SK-N-SH treated with all-trans-retinoic acid at 6 μM for 48 hours (cell line): Measurements from ENCODE around the gene ZNF32.

Source experiments
- ATAC-seq: fragments of 200-7000 bp; cut with Tn5 transposase; 3 replicates; pipeline ENCODE4 v1.9.1; 2020; ENCODE audit warnings: mild to moderate bottlenecking, moderate library complexity
- ARNTL ChIP-seq: fragments of 450-650 bp; formaldehyde crosslinking; IDR thresholded peaks from 2 replicates; pipeline ENCODE4 v1.5.0; 2020; ENCODE audit warnings: low read depth, mild to moderate bottlenecking, moderate library complexity, borderline replicate concordance
- BACH2 ChIP-seq: fragments of 250-450 bp; sonication (Bioruptor Pico); IDR thresholded peaks from 2 replicates; pipeline ENCODE4 v1.9.0; 2021; ENCODE audit warnings: mild to moderate bottlenecking, borderline replicate concordance
- CSDC2 ChIP-seq: fragments of 250-450 bp; sonication (Bioruptor Pico); IDR thresholded peaks from 2 replicates; pipeline ENCODE4 v1.5.0; 2020; ENCODE audit warnings: mild to moderate bottlenecking, moderate library complexity
- CSRNP3 ChIP-seq: fragments of 250-450 bp; sonication (Bioruptor Pico); IDR thresholded peaks from 2 replicates; pipeline ENCODE4 v1.5.1; 2021; ENCODE audit warnings: mild to moderate bottlenecking, moderate library complexity
- ESRRG ChIP-seq: fragments of 250-450 bp; sonication (Bioruptor Pico); IDR thresholded peaks from 2 replicates; pipeline ENCODE4 v1.6.1; 2021; ENCODE audit warnings: mild to moderate bottlenecking
- GLIS3 ChIP-seq: fragments of 250-450 bp; sonication (Bioruptor Pico); IDR thresholded peaks from 2 replicates; pipeline ENCODE4 v1.5.0; 2020; ENCODE audit warnings: mild to moderate bottlenecking, moderate library complexity
- PATZ1 ChIP-seq: fragments of 250-450 bp; sonication (Bioruptor Pico); IDR thresholded peaks from 2 replicates; pipeline ENCODE4 v1.8.0; 2020; ENCODE audit warnings: mild to moderate bottlenecking, moderate library complexity, borderline replicate concordance
- POU6F1 ChIP-seq: fragments of 250-450 bp; sonication (Bioruptor Pico); IDR thresholded peaks from 2 replicates; pipeline ENCODE4 v1.8.0; 2021; ENCODE audit warnings: low read depth, mild to moderate bottlenecking, moderate library complexity, borderline replicate concordance
- PPARA ChIP-seq: fragments of 250-450 bp; sonication (Bioruptor Pico); IDR thresholded peaks from 2 replicates; pipeline ENCODE4 v1.5.0; 2020; ENCODE audit warnings: mild to moderate bottlenecking, borderline replicate concordance
- RARB ChIP-seq: fragments of 250-450 bp; sonication (Bioruptor Pico); IDR thresholded peaks from 2 replicates; pipeline ENCODE4 v1.8.0; 2021; ENCODE audit warnings: mild to moderate bottlenecking, moderate library complexity
- SNAI2 ChIP-seq: fragments of 250-450 bp; sonication (Bioruptor Pico); IDR thresholded peaks from 2 replicates; pipeline ENCODE4 v1.5.0; 2020; ENCODE audit warnings: mild to moderate bottlenecking, moderate library complexity
- TCF4 ChIP-seq: fragments of 250-450 bp; sonication (Bioruptor Pico); IDR thresholded peaks from 2 replicates; pipeline ENCODE4 v1.8.0; 2021; ENCODE audit warnings: mild to moderate bottlenecking, moderate library complexity, borderline replicate concordance
- TSHZ2 ChIP-seq: fragments of 250-450 bp; sonication (Bioruptor Pico); IDR thresholded peaks from 2 replicates; pipeline ENCODE4 v1.5.0; 2020; ENCODE audit warnings: mild to moderate bottlenecking, moderate library complexity
- ZFP3 ChIP-seq: fragments of 250-450 bp; sonication (Bioruptor Pico); IDR thresholded peaks from 2 replicates; pipeline ENCODE4 v1.5.0; 2020; ENCODE audit warnings: mild to moderate bottlenecking, moderate library complexity
- ZFP30 ChIP-seq: fragments of 450-650 bp; formaldehyde crosslinking; IDR thresholded peaks from 2 replicates; pipeline ENCODE4 v1.5.0; 2022; ENCODE audit warnings: mild to moderate bottlenecking, moderate library complexity
- ZNF565 ChIP-seq: fragments of 450-650 bp; formaldehyde crosslinking; conservative IDR thresholded peaks from 2 replicates; pipeline ENCODE4 v1.5.0; 2020; ENCODE audit warnings: low read depth, mild to moderate bottlenecking, moderate library complexity
- ZNF70 ChIP-seq: fragments of 450-650 bp; formaldehyde crosslinking; IDR thresholded peaks from 2 replicates; pipeline ENCODE4 v1.5.0; 2020; ENCODE audit warnings: mild to moderate bottlenecking, moderate library complexity
- ZNF8 ChIP-seq: fragments of 450-650 bp; formaldehyde crosslinking; IDR thresholded peaks from 2 replicates; pipeline ENCODE4 v1.5.0; 2020; ENCODE audit warnings: mild to moderate bottlenecking, moderate library complexity

The ZNF32 gene

GRCh38 chr10:43696909-43697483 is 48.3 kb upstream of the ZNF32 start (continued):
- TF ChIP-seq PATZ1 (no peak), GLIS3 (CRISPR knock-in tag) (no peak)

- TF ChIP-seq GLIS3 (CRISPR knock-in tag) (no peak), ARNTL (CRISPR knock-in tag) (no peak), PPARA (CRISPR knock-in tag) (no peak), CSDC2 (no peak), ZNF565 (CRISPR knock-in tag) (no peak), PATZ1 (no peak)
- no peak for ATAC-seq
Measured at GRCh38 chr10:43695730-43696129, 47.0 kb upstream of the ZNF32 start.

GRCh38 chr10:43695321-43695720 is 46.6 kb upstream of the ZNF32 start:
- no peak for ATAC-seq
- no peak for TF ChIP-seq PPARA (CRISPR knock-in tag)
- no peak for TF ChIP-seq POU6F1 (CRISPR knock-in tag)
- TF ChIP-seq TSHZ2 (CRISPR knock-in tag): no peak
- TF ChIP-seq PATZ1: no peak
- TF ChIP-seq ZFP3 (CRISPR knock-in tag): no peak
- no peak for TF ChIP-seq ZNF8 (CRISPR knock-in tag)
- no peak for TF ChIP-seq ZFP30 (CRISPR knock-in tag)
- TF ChIP-seq CSRNP3 (CRISPR knock-in tag): no peak
- no peak for TF ChIP-seq RARB (CRISPR knock-in tag)
- TF ChIP-seq TCF4 (CRISPR knock-in tag): no peak
- TF ChIP-seq BACH2 (CRISPR knock-in tag): no peak

- no peak for ATAC-seq
- TF ChIP-seq PATZ1: no peak
- TF ChIP-seq ZNF70 (CRISPR knock-in tag): no peak
- no peak for TF ChIP-seq RARB (CRISPR knock-in tag)
- no peak for TF ChIP-seq ESRRG (CRISPR knock-in tag)
- no peak for TF ChIP-seq POU6F1 (CRISPR knock-in tag)
- TF ChIP-seq SNAI2 (CRISPR knock-in tag): no peak
- TF ChIP-seq GLIS3 (CRISPR knock-in tag): no peak
- TF ChIP-seq TCF4 (CRISPR knock-in tag): no peak
Measured at GRCh38 chr10:43694526-43694925, 45.8 kb upstream of the ZNF32 start.
